Caco-2 (cell line): ENCODE measurements around the gene BAIAP2L2. TPM values are rescaled to one million over a fixed set of nuclear protein-coding genes. Genes with fewer than 3 reads are reported as not detected.

ENCODE experiments used
- BruUV-seq: library from RNA; stranded (reverse); fragments of 400-500 nt; replicated peaks from 2 replicates; lab custom pipeline; 2021; lab: Mats Ljungman, UMichigan
- CTCF ChIA-PET: fragments of 300-600 bp; sonication (Branson Sonifier 250); formaldehyde crosslinking; loops from one replicate; lab custom pipeline; 2022; ENCODE audit warnings: antibody characterized with exemption; lab: Charles Lee
- POLR2A ChIA-PET: fragments of 300-600 bp; sonication (Branson Sonifier 250); formaldehyde crosslinking; loops from one replicate; lab custom pipeline; 2022; ENCODE audit warnings: antibody characterized with exemption; lab: Charles Lee
- DNase-seq, 2 experiments: peaks; one replicate each; pipeline versions ENCODE4 v3.0.0 to v3.0.0-alpha.2; 2020 to 2022
- H3K27me3 ChIP-seq: replicated peaks from 2 replicates; pipeline ENCODE4 v1.6.0; 2011; ENCODE audit warnings: low read length; ENCODE audit not compliant: control insufficient read depth, insufficient read depth
- H3K36me3 ChIP-seq: 2 replicates; pipeline ENCODE4 v1.5.1; 2011; ENCODE audit warnings: low read length; ENCODE audit not compliant: control insufficient read depth, insufficient read depth
- H3K4me1 ChIP-seq: fragments of 250-450 bp; sonication (Bioruptor Pico); 2 replicates; pipeline ENCODE4 v1.5.1; 2020; ENCODE audit warnings: mild to moderate bottlenecking
- H3K4me3 ChIP-seq: 2 replicates; pipeline ENCODE4 v1.5.1; 2011; ENCODE audit warnings: low read depth, mild to moderate bottlenecking, control low read depth, low read length
- H3K9me3 ChIP-seq: fragments of 250-450 bp; sonication (Bioruptor Pico); 2 replicates; pipeline ENCODE4 v1.5.1; 2020; ENCODE audit warnings: mild to moderate bottlenecking, moderate library complexity
- H3K27ac Mint-ChIP-seq: one replicate; pipeline ENCODE4 v1.8.0; 2022; ENCODE audit warnings: mixed read lengths; ENCODE audit not compliant: unreplicated experiment
- H3K27me3 Mint-ChIP-seq: one replicate; pipeline ENCODE4 v1.8.0; 2022; ENCODE audit warnings: mixed read lengths; ENCODE audit not compliant: insufficient read depth, unreplicated experiment
- H3K36me3 Mint-ChIP-seq: one replicate; pipeline ENCODE4 v1.8.0; 2022; ENCODE audit warnings: mild to moderate bottlenecking, mixed read lengths; ENCODE audit not compliant: insufficient read depth, unreplicated experiment
- H3K4me1 Mint-ChIP-seq: one replicate; pipeline ENCODE4 v1.8.0; 2022; ENCODE audit warnings: low read depth, mixed read lengths; ENCODE audit not compliant: unreplicated experiment
- H3K4me3 Mint-ChIP-seq: one replicate; pipeline ENCODE4 v1.8.0; 2022; ENCODE audit warnings: mild to moderate bottlenecking, moderate library complexity, mixed read lengths; ENCODE audit not compliant: unreplicated experiment
- H3K9me3 Mint-ChIP-seq: one replicate; pipeline ENCODE4 v1.8.0; 2022; ENCODE audit warnings: mixed read lengths; ENCODE audit not compliant: unreplicated experiment
- intact Hi-C: fragments of 100-400 bp; cut with micrococcal nuclease; formaldehyde crosslinking; loops from one replicate; pipeline ENCODE4 v1.10.0; 2022; ENCODE audit not compliant: unreplicated experiment
- total RNA-seq: library from RNA; stranded (reverse); gene quantifications from 2 replicates; pipeline ENCODE4 v1.2.3, GENCODE V29; 2022
- TF ChIP-seq, protein P1 (sequence below), 2 experiments: fragments of 200-600 bp in 1 of 2; IDR thresholded peaks; 1 replicate in 1 of 2; 2 replicates in 1 of 2; pipeline versions ENCODE4 v1.5.1 to v1.8.0; 2011 to 2022; ENCODE audit warnings: antibody characterized with exemption in 1 of 2, control low read depth in 1 of 2, inconsistent platforms in 1 of 2, low read depth in 1 of 2, low read length in 1 of 2, mild to moderate bottlenecking in 1 of 2, moderate library complexity in 1 of 2; ENCODE audit not compliant: insufficient read depth in 1 of 2, severe bottlenecking in 1 of 2, unreplicated experiment in 1 of 2

The BAIAP2L2 gene
- total RNA-seq, 1 experiment from 2014 or later: 4.4 TPM

DNA sequence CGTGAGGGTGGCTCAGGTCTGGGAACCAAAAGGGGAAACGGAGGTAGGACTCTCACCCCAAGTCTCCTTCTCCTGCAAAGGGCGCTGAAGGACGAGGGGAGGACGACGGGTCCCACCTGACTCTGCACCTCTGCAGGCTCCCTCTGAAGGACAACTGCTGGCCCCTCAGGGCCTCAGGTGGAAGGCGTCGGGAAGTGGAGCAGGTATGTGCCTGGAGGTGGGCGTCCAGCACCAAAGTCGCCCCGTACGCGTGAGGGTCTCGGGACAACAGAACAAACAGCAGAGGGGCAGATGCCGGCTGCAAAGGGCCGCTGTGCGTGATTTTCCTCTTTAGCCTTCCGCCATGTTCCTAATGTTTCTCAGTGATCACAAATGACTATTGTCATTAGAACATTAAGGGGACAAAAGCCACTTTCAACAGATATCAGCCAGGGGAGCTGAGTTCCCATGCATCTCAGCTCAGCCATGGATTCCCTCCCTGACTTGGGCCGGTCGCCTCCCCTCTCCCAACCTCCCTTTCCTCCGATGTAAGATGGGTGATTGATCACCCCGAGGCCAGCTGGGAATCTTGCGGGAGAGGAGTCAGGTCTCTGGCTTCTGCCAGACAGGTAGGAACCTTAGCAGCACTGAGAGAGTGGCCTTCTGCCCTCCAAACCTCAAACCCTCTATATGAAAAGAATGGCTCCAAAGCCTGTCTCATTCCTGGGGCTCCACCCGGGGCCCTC is 27.3 kb downstream of the BAIAP2L2 start:
- ChIA-PET POLR2A (no interaction called here), CTCF (interaction anchor here (1.4 kb wide), 1 partner anchor 31 kb away, joined by 4 read pairs; no protein-coding TSS in a partner anchor)
- no peak for DNase-seq
- H3K27me3 Mint-ChIP-seq: no peaks in the 10 kb centered on the region
- no peaks in the 10 kb centered on the region for H3K9me3 Mint-ChIP-seq
- peaks cover 6% of the 10 kb centered on the region for H3K4me1 Mint-ChIP-seq
- peaks cover 16% of the 10 kb centered on the region for H3K36me3 Mint-ChIP-seq
- H3K9me3 ChIP-seq: no peaks in the 10 kb centered on the region
- H3K4me3 Mint-ChIP-seq: no peak overlapping the region
- no TSS peak for BruUV-seq
- H3K27me3 ChIP-seq: no peaks in the 10 kb centered on the region
- peaks cover 1% of the 10 kb centered on the region; the same call in 1 of the 2 replicates for H3K36me3 ChIP-seq
- H3K4me1 ChIP-seq: peaks cover 3% of the 10 kb centered on the region; the same call in 1 of the 2 replicates
- no peak overlapping the region for H3K4me3 ChIP-seq
- TF ChIP-seq, protein P1, sequence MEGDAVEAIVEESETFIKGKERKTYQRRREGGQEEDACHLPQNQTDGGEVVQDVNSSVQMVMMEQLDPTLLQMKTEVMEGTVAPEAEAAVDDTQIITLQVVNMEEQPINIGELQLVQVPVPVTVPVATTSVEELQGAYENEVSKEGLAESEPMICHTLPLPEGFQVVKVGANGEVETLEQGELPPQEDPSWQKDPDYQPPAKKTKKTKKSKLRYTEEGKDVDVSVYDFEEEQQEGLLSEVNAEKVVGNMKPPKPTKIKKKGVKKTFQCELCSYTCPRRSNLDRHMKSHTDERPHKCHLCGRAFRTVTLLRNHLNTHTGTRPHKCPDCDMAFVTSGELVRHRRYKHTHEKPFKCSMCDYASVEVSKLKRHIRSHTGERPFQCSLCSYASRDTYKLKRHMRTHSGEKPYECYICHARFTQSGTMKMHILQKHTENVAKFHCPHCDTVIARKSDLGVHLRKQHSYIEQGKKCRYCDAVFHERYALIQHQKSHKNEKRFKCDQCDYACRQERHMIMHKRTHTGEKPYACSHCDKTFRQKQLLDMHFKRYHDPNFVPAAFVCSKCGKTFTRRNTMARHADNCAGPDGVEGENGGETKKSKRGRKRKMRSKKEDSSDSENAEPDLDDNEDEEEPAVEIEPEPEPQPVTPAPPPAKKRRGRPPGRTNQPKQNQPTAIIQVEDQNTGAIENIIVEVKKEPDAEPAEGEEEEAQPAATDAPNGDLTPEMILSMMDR (IDR thresholded peaks at IDR 0.05; ENCODE audit: insufficient read depth in 1 of 2, low read depth in 1 of 2, low read length in 1 of 2, severe bottlenecking in 1 of 2, unreplicated experiment in 1 of 2): no peak
- H3K27ac Mint-ChIP-seq: no peak overlapping the region
- intact Hi-C loops: no loop called here

DNA sequence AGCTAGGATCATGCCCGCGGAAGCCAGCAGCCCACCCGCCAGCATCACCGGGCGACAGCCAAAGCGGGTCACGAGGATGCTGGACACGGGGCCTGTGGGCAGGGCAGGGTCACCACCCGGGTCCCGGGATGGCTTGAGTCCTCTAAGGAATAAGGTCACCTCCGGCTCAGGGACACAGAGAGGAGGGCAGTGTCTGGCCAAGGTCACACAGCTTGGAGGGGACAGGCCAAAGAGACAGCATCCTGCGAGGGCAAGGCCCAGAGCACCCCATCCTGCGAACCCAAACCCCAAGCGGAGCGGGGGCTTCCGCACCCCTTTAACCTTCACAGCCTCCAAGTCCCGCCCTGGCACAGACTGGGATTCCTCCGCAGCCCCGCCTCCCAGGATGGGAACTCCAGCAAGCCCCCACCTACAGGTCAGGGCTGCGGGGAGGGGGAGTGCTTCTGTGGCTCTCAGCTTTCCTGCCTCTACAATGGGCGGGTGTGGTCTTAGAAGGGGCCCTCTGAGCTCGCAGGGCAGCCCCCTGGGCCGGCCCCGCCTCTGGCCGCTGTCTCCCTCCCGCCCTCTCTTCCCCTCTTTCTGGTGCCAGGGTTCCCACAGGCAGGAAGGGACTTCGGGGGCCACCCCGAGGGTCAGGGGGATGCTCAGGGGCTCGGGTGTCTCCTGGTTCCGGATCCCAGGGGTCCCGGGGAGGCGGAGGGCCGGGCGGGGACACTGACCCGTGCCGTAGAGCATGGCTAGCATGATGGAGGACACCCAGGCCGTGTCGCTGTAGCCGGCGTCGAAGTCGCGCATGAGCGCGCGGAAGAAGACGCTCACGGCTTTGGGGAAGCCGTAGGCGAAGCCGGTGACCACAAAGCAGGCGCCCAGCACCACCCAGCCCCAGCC is 28.3 kb downstream of the BAIAP2L2 start:
- Mint-ChIP-seq H3K36me3 (peaks cover 10% of the 10 kb centered on the region), H3K4me3 (no peak overlapping the region), H3K4me1 (peaks cover 6% of the 10 kb centered on the region), H3K27me3 (no peaks in the 10 kb centered on the region), H3K27ac (no peak overlapping the region), H3K9me3 (no peaks in the 10 kb centered on the region)
- TF ChIP-seq, protein P1 (IDR thresholded peaks at IDR 0.05; ENCODE audit: insufficient read depth in 1 of 2, low read depth in 1 of 2, low read length in 1 of 2, severe bottlenecking in 1 of 2, unreplicated experiment in 1 of 2): no peak
- BruUV-seq: no TSS peak
- intact Hi-C loops: no loop called here
- peaks cover 1% of the 10 kb centered on the region; the same call in 1 of the 2 replicates for H3K36me3 ChIP-seq
- peaks cover 3% of the 10 kb centered on the region; the same call in 1 of the 2 replicates for H3K4me1 ChIP-seq
- DNase-seq: no peak
- no peaks in the 10 kb centered on the region for H3K27me3 ChIP-seq
- ChIA-PET POLR2A (no interaction called here), CTCF (no interaction called here)
- H3K9me3 ChIP-seq: no peaks in the 10 kb centered on the region
- H3K4me3 ChIP-seq: no peak overlapping the region

DNA sequence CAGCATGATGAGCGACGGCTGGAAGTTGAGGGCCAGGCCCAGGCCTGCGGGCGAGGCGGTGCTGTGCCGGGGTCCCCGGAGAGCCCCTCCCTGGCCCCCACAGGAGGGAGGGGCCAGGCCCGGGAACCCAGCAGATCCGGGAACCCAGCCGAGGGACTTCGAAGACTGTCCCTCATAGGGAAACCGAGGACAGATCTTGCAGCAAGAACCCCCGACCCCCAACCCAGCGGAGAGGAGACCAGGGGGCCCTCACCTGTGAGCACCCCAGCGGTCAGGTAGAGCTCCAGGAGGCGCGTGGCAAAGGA is 28.9 kb downstream of the BAIAP2L2 start:
- BruUV-seq: no TSS peak
- Histone ChIP-seq H3K4me3 (no peak overlapping the region), H3K27me3 (no peaks in the 10 kb centered on the region), H3K36me3 (peaks cover 1% of the 10 kb centered on the region; the same call in 1 of the 2 replicates), H3K9me3 (no peaks in the 10 kb centered on the region), H3K4me1 (peaks cover 3% of the 10 kb centered on the region; the same call in 1 of the 2 replicates)
- H3K27me3 Mint-ChIP-seq: no peaks in the 10 kb centered on the region
- CTCF ChIA-PET: no interaction called here
- no peak for DNase-seq
- peaks cover 8% of the 10 kb centered on the region for H3K36me3 Mint-ChIP-seq
- TF ChIP-seq, protein P1 (IDR thresholded peaks at IDR 0.05; ENCODE audit: insufficient read depth in 1 of 2, low read depth in 1 of 2, low read length in 1 of 2, severe bottlenecking in 1 of 2, unreplicated experiment in 1 of 2): no peak
- H3K4me1 Mint-ChIP-seq: peaks cover 6% of the 10 kb centered on the region
- H3K9me3 Mint-ChIP-seq: no peaks in the 10 kb centered on the region
- no peak overlapping the region for H3K27ac Mint-ChIP-seq
- intact Hi-C loops: no loop called here
- H3K4me3 Mint-ChIP-seq: no peak overlapping the region
- POLR2A ChIA-PET: no interaction called here
